Stimulated activated CD4-positive, alpha-beta T cell treated with anti-CD3 and anti-CD28 coated beads, Interleukin-1b, Interleukin-23, amount 100 ng/mL, for 24 hours (primary cell): Measurements from ENCODE around the gene OR52I2.

Experiments used
- DNase-seq, 4 experiments: peaks; one replicate each; pipeline ENCODE4 v3.0.0-alpha.2; 2020; ENCODE audit warnings: low read depth in 4 of 4, low spot score in 1 of 4

Gene OR52I2

GRCh38 chr11:4581443-4581842 is at the start of gene OR52I2:
Gene OR52I2 (plus strand): TSS chr11:4581743.
- DNase-seq: no peak

DNA sequence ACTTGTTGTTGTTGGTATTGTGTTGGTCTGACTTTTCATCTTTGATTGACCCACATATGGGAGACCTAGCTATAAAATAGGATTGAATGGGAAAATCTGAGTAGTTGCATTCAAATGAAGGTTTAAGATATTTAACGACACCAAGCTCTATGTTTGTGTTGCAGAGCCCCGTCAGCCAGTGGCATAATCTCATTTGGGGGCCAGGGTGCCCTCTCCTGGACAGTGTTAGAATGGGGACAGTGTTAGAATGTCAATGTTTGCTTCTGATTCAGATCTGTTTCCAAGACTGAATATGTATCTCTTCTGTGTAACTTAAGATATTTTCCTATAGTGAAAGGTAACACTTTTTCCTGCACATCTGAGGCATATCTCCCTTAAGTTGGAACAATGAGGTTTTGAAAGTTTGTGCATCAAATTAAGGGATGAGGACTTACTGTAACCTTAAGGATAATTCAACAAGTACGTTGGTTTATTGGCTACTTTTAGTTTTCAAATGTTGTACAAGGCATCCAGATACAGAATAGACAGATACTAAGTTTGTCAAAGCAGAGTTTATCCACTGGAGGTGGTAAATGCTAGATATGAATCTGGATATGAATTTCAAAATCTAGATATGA is 41.8 kb upstream of the OR52I2 start:
- peak in 3 of 4 experiments; percentile 22 to 37 (median 36) for DNase-seq

GRCh38 chr11:4541071-4541470 is 40.5 kb upstream of the OR52I2 start:
- DNase-seq: no peak

DNA sequence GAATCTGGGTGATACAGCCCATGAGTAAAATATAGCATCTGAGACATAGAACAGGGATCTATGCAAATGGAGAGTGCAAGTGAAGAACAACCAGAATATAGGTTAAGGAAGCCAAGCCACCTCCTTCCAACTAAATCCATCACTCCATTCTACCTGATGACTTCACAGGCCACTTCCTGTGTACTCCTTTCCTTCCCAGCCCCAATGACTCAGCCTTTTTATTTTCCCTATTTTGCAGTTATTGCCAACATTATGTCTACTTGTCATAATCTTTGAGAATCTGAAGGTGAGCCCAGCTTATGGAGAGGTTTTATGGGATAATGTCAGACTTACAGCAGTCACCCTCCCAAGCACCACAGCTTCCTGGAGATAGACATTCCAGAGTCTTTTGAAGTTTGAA is 38.0 kb upstream of the OR52I2 start:
- no peak for DNase-seq

DNA sequence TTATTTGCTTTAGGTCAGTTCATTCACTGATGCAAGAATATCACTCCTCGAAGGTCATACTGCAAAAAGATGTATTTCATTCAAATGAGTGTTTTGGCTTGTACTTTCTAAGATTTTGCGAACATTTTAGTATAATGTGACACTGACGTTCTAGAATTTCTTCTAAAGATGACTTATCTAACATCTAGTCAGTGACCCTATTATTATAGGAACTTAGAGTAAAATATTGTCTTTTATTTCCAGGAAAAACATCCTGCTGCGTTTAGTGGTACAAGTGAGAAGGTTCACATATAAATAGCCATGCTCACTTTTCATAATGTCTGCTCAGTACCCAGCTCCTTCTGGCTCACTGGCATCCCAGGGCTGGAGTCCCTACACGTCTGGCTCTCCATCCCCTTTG is 36.7 kb upstream of the OR52I2 start, which contains the start of gene OR52M1:
TSS of gene OR52M1 (plus strand) at position 301 of the 400 bp plus-strand sequence. CDS start at position 301, 0 bp downstream.
- DNase-seq: no peak

DNA sequence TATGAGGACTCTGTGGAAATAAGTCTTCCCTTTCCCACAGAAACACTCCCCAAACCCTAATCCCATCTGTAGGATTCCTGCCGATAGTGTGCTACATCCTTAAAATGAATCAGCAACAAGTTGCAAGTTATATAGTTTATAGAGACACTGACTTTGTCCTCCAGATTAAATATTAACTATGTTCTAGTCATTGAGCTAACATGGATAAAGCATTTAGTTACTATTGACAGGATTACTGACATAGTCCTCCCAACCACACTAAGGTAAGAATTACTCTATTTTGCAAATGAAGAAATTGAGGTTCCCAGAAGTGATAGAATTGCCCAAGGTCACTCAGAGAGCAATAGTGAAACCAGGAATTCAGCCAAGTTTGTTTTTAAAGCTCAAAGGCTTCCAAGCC is 34.7 kb upstream of the OR52I2 start:
- no peak for DNase-seq

DNA sequence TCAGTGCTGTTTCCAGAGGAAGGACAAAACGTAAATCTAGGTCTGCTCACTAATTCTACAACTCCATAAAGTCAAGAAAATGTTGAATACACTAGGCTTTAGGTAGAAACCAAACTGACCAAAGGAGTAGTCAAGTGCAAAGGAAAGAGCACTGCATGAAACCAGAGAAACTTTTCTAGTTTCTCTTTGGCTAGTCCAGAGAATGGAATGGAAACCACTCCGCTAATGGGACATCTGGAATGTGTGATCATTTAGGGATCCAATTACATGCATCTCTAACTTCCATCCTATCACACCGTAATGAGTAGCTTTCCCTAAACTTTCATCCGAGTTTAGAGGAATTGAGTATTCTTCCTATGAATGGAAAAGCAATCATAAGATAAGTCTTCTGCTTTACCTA is 34.1 kb upstream of the OR52I2 start:
- DNase-seq: no peak

GRCh38 chr11:4551346-4551979 is 30.1 kb upstream of the OR52I2 start:
- DNase-seq: no peak

DNA sequence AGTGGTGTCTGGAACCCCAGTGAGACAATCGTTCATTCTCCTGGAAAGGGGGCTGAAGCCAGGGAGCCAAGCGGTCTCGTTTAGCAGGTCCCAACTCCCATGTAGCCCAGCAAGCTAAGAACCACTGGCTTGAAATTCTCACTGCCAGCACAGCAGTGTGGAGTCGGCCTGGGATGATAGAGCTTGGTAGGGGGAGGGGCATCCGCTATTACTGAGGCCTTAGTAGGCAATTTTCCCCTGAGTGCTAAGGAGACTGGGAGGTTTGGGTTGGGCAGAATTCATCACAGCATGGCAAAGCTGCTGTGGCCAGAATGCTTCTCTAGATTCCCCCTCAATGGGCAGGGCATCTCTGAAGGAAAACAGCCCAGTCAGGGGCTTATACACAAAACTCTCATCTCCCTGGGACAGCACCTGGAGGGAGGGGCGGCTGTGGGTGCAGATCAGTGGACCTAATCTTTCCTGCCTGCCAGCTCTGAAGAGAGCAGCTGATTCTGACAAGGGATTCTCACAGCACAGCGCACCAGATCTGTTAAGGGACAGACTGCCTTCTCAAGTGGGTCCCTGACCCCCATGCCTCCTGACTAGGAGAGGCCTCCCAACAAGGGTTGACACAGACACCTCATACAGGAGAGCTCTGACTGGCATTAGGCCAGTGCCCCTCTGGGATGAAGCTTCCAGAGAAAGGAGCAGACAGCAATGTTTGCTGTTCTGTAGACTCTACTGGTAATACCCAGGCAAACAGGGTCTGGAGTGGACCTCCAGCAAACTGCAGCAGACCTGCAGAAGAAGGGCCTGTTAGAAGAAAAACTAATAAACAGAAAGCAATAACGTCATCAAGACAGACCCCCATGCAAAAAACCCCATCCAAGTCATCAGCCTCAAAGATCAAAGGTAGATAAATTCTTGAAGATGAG is 21.8 kb upstream of the OR52I2 start:
- DNase-seq: no peak

DNA sequence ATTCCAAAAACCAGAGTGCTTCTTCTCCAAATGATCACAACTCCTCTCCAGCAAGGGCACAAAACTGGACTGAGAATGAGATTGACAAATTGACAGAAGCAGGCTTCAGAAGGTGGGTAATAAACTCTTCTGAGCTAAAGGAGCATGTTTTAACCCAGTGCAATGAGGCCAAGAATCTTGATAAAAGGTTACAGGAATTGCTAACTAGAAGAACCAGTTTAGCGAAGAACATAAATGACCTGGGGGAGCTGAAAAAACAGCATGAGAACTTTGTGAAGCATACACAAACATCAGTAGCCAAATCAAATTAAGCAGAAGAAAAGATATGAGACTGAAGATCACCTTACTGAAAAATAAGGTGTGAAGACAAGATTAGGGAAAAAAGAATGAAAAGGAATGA is 21.1 kb upstream of the OR52I2 start:
- no peak for DNase-seq

- DNase-seq: no peak
Measured at GRCh38 chr11:4565371-4565770, 16.2 kb upstream of the OR52I2 start.

DNA sequence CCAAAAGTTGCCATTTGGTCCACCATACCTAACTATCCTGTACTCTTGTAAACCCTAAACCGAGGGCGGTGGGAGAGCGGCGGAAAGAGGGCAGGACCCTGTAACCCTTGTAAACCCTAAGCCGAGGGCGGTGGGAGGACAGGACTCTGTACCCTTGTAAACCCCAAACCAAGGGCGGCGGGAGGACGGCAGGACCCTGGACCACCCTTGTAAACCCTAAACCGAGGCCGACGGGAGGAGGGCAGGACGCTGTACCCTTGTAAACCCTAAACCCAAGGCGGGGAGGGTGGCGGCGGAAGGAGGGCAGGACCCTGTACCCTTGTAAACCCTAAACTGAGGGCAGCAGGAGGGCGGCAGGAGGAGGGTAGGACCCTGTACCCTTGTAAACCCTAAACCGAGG is 12.5 kb upstream of the OR52I2 start:
- no peak for DNase-seq

DNA sequence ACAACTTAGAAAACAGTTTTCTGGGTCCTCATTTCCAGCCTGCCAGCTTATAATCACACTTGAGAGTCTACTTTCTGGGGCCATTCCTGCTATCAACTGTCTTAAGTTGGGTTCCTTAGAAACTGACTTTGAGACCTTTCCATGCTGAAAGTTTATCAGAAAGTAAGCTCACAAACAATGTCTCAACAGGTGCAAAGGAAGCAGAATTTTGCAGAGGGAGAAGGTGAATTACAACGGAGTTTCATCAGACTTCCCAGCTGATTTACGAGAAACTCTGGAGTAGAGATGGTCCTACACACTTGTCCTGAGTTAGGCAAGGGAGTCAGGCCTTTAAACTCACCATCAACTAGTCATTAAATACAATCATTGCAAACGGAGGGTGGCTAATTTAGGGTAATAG is 4.7 kb upstream of the OR52I2 start:
- no peak for DNase-seq

DNA sequence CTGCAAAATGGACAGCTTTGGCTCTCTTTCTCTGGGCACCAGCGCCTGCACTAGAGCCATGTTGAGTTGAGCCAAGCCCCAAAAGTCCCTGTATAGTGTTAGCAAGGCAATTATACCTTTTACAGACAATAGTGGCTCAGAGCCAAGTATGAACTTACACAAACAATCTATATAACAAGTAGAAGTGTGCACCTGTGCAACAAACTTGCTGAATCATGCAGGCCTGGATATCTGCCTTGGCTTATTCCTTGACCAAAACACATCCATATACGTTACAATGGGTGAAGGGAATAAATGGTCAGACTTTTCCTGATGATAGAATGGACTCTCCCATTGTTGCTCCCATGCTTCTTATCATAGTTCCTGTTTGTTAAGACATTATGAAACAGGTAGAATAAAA is 3.8 kb upstream of the OR52I2 start:
- DNase-seq: no peak

GRCh38 chr11:4578624-4579023 is 2.9 kb upstream of the OR52I2 start:
- DNase-seq: no peak

DNA sequence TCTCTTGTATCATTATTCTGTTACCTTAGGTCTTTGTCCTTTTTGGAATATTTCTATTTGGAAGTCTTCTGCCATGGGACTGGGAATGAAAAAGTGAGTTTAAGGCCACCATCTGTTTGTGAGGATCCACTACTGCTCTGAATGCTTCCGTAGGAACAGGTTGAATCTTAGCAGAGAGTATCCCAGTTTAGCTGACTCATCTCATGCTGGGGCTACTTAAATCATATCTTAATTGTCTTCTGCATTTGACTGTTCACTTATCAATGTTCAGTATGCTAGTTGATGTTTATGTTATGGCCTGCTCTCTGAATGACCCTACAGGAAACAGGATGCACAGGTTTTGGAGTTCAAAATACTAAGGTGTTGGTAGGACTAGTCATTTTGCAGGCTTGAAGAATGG is 1.4 kb upstream of the OR52I2 start:
- DNase-seq: no peak

DNA sequence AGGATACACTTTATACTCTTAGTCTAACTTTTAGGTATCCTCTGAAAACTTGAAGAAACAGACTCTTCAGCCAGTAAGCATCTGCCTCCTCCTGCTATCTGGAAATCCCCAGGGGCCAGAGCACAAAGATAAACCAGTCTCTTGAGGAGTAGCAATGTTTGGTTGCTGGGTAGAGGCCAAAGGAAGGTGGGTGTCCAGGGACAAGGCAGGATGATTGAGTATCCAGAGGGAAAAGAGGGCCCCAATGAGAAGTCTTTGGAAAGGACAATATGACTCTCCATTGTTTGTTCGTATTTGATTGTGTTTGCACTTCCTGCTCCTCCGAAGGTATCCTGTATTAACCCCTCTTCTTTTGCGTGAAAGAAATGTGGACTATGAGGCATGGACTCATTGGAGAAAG is 7.5 kb downstream of the OR52I2 start:
- no peak for DNase-seq

GRCh38 chr11:4593739-4594138 is 12.2 kb downstream of the OR52I2 start, which contains the start of gene OR52I1:
Gene OR52I1 (plus strand): TSS chr11:4594039. CDS start chr11:4594039, 0 bp downstream.
- DNase-seq: no peak

GRCh38 chr11:4605057-4605456 is 23.5 kb downstream of the OR52I2 start:
- no peak for DNase-seq

DNA sequence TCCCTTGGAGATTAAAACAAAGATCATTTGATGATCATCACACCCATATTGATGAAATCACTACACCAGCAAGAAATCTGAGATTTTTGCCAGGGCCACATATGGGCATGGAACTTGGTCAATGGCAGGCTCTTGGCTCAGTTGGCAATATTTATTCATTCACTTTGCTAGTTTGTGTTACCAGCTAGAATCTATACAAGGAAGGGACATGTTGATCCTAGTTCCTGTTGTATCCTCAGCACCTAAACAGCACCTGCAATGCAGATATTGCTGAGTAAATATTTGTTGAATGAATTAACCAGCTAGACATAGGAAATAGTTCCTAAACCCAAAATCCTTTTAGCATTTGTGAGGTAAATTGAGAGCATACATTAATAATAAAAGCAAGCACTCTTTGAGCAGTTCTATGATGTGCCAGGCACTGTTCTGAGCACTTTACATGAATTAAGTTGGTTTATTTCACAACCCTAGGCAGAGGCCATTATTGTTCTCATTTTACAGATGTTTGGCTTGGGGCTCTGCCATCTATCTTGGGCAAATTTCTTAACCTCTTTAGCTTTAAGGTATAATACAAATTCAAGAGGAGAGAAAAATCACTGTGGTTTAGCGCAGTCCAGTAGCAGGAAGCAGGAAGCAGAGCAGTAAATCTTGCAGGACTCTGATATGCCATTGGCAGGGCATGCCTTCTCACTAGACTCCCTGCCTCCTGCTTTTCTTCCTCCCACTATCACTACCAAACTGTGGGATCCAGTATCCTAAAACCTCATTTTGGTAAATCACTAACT is 24.9 kb downstream of the OR52I2 start:
- no peak for DNase-seq

GRCh38 chr11:4607096-4607495 is 25.6 kb downstream of the OR52I2 start:
- no peak for DNase-seq
